Pulmonary artery endothelial cell (primary cell): ENCODE measurements around the gene GPR52. TPM values are rescaled to one million over a fixed set of nuclear protein-coding genes. Genes with fewer than 3 reads are reported as not detected.

Experiments used
- DNase-seq: peaks from one replicate; pipeline ENCODE4 v3.0.0-alpha.2; 2011; ENCODE audit warnings: low read depth, low spot score
- total RNA-seq: library from RNA; depleted of rRNA; stranded (reverse); fragments of >200 nt; gene quantifications from 2 replicates; pipeline ENCODE4 v1.2.3, GENCODE V29; 2014

The GPR52 gene
- total RNA-seq, 1 donor from 2014 or later, result 0.20 TPM

GRCh38 chr1:174466607-174467006 is 18.8 kb downstream of the GPR52 start:
- DNase-seq, result no peak

- DNase-seq, result no peak
These were observed 21.3 kb downstream of the GPR52 start for GRCh38 chr1:174469052-174469451.

GRCh38 chr1:174469687-174470086 is 21.9 kb downstream of the GPR52 start:
- DNase-seq, result no peak

DNA sequence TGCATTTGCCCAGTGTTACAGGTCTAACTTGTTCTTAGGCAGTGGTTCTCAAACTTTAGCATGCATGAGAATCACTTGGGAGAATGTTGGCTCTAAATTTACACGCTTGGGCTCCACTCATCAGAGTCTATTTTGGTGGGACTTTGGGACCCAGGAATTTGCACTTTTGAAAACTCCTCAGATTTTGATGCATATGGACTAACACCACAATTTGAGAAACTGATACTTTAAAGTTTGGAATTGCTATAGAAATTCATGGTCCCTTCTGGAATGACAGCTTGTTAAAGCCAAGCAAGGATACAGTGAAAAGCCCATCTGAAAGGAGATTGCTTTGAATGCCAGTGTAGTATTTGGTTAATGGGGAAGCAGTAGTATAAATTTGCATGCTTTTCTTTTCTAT is 31.5 kb downstream of the GPR52 start:
- no peak for DNase-seq

DNA sequence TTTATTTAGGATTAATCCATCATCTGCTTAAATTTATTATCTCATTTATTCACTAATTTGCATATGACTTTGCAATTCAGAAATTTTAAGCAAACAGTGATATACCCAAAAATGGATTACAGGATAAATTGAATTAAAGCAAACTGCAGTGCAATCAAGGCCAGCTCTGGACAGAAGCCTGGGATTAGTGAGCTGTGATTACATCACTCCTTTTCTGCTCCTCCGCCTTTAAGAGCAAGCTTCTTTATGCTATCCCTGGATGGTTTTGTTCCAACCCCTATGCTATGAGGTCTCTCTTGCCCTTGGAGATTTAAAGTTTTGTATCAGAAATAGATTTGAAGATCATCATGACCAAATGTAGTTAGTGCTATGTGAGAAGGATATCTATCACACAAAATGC is 32.6 kb downstream of the GPR52 start:
- no peak for DNase-seq

GRCh38 chr1:174491606-174492005 is 43.8 kb downstream of the GPR52 start:
- no peak for DNase-seq

- no peak for DNase-seq
These were observed 49.7 kb downstream of the GPR52 start for GRCh38 chr1:174497478-174497877.
